Mucosa of gallbladder (tissue), 1 donor: ENCODE measurements around the gene FAP. TPM values are rescaled to one million over a fixed set of nuclear protein-coding genes. Genes with fewer than 3 reads are reported as not detected.

Experiments
- DNase-seq: peaks from one replicate; pipeline ENCODE4 v3.0.0-alpha.2; 2020; ENCODE audit warnings: low spot score
- total RNA-seq: library from RNA; stranded (reverse); gene quantifications from one replicate; pipeline ENCODE4 v1.2.1, GENCODE V29; 2021
- donor health status: DM: no; HTN: no; CAD: no.

Gene FAP
- total RNA-seq, 1 donor from 2014 or later: 1.8 TPM

DNA sequence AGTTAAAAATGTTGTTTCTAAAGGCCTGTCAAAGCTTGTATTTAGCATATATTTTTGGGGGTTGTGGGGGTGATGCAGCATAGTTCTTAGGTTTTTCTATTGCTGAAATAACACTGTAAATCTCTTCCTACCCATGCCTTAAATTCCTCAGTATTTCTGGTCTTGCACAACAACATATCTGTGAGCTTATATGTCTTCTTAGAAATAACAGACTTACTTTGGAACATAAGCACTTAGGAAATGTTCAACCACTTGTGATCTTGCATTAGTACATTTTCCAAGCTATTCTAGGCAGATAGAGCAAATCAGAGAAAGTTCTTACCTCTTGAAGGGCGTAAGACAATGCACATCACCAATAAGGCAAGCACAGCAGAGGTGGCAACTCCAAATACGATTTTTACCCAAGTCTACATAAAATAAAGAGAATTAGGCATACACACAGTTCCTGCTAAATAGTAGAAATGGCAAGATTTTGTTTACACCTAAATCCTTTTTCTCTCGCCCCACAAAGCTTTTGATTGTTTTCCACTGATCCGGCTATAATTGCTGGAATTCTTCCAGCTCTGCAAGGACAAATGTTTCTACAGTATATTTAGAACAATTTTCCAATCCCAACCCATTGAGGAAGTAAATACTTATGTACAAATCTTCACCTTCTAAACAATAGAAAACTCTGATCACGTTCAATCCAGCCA, 512 bp downstream of the FAP start:
- no peak for DNase-seq

DNA sequence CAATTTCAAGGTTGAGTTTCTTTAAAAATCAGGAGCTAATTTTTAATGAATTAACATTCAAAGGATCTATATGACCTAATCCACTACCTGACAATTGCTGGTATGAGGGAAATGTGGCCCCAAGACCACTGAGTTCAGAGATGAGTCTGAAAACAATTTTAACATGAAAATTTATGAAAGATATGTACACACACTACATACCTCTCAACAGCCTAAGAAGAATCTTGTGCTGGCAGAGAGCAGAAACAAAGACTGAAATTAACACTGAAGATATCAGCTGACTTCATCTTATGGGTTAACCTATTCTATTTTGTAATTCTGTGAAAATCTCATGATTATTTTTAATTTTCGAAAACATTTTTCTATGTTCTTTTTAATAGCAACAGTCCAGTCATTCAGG, 1.7 kb downstream of the FAP start:
- DNase-seq: no peak

DNA sequence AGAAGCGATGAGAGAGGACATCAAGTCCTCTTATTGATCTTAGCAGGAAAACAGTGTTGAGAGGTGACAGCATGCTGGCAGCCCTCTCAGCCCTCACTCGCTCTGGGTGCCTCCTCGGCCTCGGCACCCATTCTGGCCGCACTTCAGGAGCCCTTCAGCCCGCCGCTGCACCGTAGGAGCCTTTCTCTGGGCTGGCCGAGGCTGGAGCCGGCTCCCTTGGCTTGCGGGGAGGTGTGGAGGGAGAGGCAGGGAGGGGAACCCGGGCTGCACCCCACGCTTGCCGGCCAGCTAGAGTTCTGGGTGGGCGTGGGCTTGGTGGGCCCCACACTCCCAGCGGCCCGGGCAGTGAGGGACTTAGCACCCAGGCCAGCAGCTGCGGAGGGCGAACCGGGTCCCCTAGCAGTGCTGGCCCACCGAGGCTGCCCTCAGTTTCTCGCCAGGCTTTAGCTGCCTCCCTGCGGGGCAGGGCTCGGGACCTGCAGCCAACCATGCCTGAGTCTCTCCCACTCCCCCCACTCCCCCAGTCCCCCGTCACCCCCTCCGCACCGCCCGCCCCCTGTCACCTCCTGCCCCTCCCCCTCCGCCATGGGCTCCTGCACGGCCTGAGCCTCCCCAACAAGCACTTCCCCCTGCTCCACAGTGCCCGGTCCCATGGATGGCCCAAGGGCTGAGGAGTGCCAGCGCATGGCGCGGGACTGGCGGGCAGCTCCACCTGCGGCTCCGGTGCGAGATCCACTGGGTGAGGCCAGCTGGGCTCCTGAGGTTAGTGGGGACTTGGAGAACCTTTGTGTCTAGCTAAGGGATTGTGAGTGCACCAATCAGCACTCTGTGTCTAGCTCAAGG, 8.4 kb downstream of the FAP start:
- DNase-seq: no peak

DNA sequence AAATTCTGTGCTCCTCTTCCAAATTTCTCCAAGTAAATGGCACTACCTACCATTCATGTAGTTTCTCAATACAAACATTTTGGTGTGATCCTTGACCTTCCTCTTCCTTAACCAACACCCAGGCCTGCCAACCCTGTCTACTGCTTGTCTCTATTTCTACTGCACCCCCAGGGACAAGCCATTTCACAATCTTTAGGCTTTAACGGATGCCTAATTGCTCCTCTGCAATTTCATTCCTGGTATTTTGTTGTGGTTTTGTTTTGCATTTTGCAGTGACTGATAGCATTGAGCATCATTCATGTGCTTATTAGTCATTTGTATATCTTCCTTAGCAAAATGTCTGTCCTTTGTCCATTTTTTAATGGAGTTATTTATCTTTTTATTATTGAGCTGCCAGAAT, 10.0 kb downstream of the FAP start:
- DNase-seq: no peak

DNA sequence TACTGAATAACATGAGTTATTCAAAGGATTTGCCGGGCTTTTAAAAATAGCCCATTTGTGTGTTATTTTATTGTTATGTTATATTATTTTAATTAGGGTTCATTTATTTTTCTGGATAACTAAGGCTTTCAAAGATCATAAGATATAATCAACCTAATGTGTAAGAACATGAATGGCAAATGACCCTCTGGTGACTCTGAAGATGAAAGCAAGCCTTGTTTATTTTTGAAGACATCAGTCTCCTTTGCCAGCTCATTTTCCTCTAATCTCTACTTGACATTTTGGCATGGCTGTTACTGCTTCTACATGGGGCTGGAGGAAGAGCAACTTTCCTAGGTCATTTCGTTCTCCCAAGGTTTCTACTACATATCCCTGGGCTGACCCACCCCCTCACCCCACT, 10.6 kb downstream of the FAP start:
- DNase-seq: no peak

DNA sequence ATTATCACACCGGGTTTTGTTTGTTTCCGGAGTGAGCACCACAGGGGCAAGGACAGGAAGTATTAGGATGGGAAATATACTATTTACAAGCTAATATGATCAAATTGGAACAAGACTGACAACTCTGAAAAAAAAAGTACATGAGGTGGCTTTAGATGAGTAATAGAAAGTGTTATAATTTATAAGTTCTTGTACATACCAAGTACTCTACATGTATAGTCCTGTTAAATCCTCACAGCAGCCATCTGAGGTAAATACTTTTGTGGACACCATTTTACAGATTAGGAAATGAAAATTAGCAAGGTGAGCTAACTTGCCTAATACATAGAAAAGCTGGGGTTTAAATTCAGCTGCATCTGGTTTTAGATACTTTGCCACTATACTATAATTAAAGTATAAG, 11.2 kb downstream of the FAP start:
- DNase-seq: no peak

DNA sequence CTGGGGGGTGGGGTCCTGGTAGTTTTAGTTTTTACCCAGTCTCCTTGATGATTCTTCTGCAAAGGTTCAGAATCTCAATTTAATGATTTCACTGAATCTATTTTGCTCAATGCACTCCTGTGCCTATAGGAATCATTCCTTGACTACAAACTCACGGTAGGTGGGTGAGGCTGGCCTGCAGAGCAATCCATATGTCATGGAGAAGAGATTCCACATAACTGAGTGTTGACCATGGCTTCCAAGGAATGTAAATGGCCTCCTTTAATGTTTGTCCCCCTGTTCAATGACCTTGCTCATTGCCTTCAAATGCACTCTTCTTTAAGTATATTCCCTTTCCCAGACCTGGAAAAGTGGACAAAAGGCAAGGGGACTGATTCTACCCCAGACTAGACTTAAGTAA, 12.5 kb downstream of the FAP start:
- DNase-seq: no peak

DNA sequence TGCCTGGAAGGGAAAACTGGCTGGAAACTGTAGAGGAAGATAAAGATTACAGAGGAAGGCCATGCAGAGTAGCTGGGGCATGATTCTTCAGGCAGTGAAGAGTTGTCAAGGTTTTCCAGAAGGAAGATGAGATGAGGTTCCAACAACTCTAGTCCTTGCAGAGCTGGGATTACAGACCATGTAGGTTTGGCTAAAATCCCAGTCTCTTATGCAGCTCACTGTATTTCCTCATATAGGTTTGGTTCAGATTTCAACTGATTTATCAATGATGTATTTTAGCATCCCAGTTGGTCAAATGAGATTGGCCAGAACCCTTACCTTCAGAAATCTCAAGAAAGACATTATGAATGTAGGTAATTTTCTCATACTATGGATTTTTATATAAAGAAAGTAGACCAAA, 16.4 kb downstream of the FAP start:
- no peak for DNase-seq

DNA sequence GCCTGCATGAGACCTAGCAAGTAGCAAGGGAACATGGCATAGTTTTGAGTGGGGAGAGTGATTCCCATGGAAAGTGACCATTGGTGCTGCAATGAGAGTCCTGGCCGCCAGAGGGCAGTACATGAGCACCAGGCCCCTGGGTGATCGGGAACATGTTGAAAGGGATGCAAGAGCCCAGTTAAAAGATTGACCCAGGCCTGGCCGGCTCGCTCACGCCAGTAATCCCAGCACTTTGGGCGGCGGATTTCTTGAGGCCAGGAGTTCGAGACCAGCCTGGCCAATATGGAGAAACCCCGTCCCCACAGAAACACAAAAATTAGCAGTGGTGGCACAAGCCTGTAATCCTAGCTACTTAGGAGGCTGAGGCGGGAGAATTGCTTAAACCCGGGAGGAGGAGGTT, 22.2 kb downstream of the FAP start:
- DNase-seq: peak; percentile 56

DNA sequence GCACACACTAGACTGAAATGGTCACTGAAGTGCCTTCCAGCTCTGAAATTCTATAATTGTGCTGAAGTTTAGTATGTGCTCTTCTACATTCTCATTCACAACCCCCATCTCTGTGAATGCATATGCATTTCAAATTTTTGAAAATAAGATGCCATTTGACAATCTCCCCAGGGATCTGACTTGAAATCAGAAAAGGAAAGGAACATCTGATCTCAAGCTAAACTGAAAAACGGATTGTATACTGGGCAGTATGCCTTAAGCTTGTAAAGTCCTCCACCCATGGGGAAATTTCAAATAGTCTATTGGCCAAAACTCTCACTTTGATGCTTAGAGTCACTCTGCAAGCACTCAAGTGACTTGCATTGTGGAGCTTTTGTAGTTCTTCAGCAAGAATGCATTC, 22.9 kb downstream of the FAP start:
- DNase-seq: no peak

DNA sequence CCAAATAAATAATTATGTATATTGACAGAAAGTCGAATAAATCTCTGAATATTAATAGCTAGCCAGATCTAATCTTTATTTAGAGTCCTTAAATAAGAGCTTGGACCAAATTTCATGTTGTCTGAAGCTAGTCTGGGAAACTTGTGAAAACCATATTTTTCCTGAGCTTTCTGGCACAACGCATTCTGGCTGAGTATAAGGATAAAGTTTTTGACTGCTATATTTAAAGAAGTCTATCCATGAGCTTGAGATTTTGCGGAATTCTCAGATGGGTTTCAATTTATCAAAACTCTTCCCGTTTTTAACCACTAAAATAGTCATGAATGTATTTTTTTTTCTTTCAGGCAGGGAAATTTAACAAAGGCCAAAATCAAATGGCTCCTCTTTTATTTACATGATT, 23.8 kb downstream of the FAP start:
- DNase-seq: no peak

DNA sequence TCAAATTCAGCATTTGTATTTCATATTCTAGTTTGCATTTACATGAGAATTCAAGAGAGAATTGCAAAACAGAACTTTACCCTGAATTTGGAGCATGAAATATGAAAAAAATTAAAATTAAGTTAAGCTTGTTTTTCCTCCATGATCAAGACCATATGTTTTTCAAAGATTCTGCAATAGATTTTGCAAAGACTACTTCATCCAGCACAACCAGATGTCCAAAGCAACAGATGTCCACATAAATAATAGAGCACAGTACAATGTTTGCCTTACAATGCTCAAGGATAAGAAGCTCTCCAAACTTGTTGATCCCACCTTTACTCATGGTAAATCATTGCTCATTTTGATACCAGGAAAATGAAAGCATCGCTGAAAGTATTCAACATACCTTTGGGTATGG, 25.6 kb downstream of the FAP start:
- DNase-seq: no peak

DNA sequence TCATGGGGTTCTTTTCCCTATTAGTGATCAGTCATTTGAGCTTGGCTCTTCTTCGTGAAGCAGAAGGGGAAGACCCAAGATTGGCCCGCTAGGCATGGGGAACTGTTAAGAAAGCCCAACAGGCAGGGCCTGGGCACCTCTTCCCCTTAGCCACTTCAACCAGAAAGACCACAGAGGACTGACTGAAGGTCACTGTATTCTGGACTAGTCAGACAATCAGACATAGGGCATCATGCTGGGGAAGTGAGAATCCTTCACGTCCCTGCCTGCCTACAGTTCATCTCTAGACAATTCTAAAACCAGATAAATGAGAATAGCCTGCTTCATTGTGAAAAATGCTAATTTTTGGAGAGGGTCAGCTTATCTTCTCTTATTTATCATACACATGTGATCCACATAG, 28.1 kb downstream of the FAP start:
- no peak for DNase-seq

DNA sequence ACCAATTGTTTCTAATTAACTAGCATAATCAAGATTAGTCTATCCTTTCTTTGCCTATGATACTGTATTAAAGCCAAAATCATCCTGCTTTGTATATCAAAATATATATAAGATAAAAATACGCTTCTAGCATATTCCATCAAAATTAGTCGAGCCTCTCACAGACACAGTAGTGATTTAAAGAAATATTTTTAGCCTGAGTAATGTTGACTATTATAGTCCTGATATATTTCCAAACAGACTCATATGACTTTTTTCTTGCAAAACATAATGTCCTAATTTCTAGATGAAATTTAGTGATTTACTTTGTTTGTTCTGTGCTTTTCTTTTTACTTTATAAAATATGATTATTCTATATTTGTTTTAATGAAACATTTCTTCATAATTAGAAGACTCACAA, 30.9 kb downstream of the FAP start:
- no peak for DNase-seq

DNA sequence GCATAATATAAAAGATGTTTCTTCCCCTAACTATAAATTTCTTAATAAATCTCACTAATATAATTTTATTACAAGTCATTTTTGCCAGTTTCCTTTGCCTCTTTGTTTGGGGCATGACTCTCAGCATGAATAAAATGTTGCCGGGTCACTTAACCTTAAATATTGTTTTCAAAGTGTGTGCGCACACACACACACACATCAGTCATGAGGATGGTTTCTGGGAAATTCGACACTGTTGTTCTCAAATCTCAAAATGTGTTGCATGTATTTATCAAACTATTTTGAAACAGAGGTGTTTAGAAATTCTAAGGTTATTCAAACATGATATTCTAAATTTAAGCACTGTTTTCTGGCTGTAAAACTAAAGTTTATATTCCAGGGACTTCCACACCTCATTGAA, 31.5 kb downstream of the FAP start:
- no peak for DNase-seq

DNA sequence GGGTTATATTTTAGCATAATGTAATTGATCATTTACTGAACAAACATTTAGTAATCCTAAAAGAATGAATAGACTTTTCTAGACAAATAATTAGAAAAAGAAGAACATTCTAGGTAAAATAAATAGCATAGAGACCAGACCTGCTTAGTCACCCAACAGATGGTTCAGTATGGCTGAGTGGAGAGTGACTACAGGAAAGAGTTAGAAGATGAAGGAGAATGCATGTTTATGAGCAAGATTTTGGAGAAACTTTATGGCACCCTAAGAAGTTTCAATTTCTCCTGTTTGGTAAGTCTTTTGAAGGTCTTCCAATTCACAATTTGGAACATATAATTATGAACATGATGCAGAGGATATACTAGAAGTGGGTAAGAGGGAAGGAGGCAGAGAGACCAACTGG, 32.9 kb downstream of the FAP start:
- no peak for DNase-seq

DNA sequence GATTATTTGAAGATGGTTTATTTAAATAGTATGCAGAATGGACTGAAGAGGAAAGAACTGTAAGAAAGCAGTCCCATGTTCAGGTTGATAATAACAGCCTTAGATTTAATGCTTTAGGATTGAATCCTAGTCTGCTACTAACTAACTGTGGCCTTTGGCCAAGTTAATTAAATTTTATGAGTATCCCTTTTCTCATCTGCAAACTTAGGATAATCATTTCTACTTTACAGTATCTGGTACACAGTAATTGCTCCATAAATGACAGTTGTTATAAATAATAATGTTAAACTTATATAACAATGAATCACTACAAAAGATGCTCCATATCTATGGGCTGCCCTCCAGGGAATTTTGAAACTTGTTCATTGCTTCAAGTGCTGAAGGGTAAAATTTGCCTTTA, 41.0 kb downstream of the FAP start:
- no peak for DNase-seq

DNA sequence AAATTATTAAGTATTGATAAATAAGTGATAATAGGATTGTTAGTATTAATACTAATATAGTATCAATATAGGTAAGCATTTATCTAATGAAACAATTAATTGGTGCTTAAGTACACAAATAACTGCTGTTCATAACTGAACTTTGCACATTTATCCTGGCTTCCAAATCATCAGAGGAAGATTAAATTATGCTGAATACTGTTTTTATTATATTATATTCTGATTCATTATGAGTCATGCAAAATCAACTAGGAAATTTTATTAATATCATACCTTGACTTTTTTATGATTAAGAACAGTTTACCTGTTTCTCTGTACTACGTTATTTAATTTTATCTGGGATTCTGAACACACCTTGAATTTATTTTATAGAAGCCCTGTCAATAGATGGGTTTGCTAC, 42.6 kb downstream of the FAP start:
- no peak for DNase-seq

DNA sequence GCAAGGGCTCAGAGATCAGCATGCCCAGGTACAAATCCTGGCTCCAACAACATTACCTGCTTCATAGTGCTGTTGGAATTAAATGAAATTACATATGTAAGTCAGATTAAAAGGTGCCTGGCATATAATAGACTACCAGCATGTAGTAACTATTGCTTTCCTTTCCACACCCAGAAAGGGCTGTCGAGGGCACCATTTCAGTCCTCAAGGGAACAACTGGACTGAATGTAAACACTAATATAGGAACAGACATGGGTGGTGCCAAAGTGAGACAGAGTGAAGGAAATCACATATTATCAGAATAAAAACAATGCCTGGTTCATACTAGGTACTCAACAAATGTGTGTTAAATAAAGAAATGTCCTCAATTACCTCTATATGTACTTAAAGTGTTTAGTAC, 43.3 kb downstream of the FAP start:
- DNase-seq: no peak

DNA sequence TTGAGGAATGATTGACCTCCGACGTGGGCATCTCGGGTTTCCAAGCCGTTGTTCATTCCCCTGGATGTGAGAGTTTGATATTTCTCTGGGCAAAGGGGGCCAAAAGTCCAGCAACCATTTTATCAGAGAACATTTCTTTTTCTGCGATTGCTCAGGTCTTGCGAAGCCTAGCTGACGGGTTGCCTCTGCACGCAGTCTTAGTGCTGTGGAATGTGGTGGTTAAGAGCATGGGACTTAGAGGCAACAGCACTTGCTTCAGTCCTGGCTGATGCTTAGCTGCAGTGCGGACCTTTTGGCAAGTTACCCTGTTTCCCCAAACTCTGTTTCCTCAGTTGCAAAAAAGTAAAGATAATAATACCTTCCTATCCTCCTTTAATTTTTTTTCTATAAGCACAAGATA, 45.0 kb downstream of the FAP start:
- no peak for DNase-seq

DNA sequence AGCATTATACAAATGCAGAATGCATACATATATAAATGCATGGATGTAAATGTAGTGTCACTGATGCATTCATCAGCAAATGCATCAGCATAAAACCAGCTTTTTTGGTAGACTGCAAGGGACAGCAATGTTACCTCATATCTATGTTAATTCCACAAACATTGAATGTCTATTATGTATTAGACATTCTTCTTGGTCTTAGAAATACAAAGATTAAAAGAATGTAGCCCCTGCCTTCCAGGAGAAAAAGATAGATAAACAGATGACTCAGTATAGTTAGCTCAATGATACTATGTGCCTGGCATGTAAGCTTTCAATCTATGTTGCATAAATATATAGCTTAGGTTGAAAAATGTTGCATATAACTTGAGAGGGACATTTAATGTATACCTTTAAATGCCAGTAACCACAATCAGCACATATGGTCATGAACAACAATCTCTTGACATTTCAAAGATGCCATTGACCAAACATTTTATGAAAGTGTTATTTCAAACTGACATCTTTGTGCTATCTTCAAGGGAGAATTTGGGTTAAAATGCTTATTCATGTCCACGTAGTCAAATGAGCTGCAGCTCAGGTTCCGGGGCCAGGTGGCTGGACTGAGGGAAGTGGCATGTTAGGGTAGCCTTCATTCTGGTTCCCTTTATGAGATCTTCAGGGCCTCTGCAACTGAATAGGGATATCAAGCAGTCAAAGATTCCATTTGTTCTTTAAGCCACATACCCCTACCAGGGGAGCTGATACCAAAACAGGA, 46.0 kb downstream of the FAP start:
- DNase-seq: no peak

DNA sequence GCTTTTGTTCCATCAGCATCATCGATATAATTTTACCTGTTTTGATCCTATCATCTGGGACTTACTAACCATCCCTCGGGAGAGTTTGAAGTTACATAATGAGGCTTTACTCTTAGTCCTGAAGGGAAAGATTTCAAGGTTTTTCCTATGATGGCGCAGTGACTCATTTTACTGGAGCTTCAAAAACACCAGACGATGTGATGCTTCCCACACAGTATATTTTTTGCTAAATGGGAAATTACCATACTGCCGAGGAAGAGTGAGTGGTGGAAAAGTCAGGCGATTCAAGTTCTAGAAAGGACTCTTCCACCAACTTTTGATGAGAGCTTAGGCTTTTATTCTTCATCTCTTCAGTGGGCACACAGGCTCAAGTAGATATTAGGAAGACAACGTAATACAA, 46.6 kb downstream of the FAP start:
- no peak for DNase-seq

DNA sequence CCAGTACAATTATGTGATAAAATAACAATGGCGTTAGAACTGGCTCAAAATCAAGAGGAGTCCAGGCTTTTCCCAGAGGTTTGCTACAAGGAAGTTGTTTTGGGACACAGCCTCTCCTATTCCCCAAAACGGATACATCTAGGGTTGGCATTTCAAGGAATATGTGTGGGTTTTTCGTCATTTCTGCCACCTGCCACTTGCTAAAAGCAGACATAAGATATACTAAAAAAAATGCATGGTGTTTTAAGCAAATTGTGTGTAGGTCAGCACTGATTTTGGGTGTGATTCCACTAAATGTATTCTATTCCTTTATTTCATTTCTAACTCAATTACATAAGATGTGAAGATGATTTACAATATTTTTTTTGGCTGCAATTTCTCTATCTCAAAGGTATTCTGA, 54.8 kb downstream of the FAP start:
- no peak for DNase-seq
